MCF 10A (cell line): ENCODE results near the gene PPP2R2B. TPM values are rescaled to one million over a fixed set of nuclear protein-coding genes. Genes with fewer than 3 reads are reported as not detected.

Source experiments
- BruUV-seq: library from RNA; stranded (reverse); fragments of 400-500 nt; replicated peaks from 2 replicates; lab custom pipeline; 2021; lab: Mats Ljungman, UMichigan
- CTCF ChIA-PET: fragments of 300-600 bp; sonication (Branson Sonifier 250); formaldehyde crosslinking; extraction: SDS; loops from one replicate; lab custom pipeline; 2021; ENCODE audit warnings: antibody characterized with exemption, inconsistent platforms; lab: Yijun Ruan, JAX
- POLR2A ChIA-PET: fragments of 300-600, 350-650 bp; sonication (Branson Sonifier 250); formaldehyde crosslinking; extraction: SDS; loops from one replicate; lab custom pipeline; 2020; ENCODE audit warnings: antibody characterized with exemption, inconsistent platforms; lab: Yijun Ruan, JAX
- DNase-seq: peaks from one replicate; pipeline ENCODE4 v3.0.0-alpha.2; 2018; ENCODE audit not compliant: unreplicated experiment
- H3K27ac Mint-ChIP-seq: one replicate; pipeline ENCODE4 v1.8.0; 2022; ENCODE audit warnings: mild to moderate bottlenecking, low read depth, mixed read lengths; ENCODE audit not compliant: unreplicated experiment
- H3K27me3 Mint-ChIP-seq: one replicate; pipeline ENCODE4 v1.8.0; 2022; ENCODE audit warnings: mixed read lengths; ENCODE audit not compliant: insufficient read depth, unreplicated experiment
- H3K36me3 Mint-ChIP-seq: one replicate; pipeline ENCODE4 v1.8.0; 2022; ENCODE audit warnings: mild to moderate bottlenecking, moderate library complexity, mixed read lengths; ENCODE audit not compliant: insufficient read depth, unreplicated experiment
- H3K4me1 Mint-ChIP-seq: one replicate; pipeline ENCODE4 v1.8.0; 2022; ENCODE audit warnings: mixed read lengths; ENCODE audit not compliant: insufficient read depth, unreplicated experiment
- H3K4me3 Mint-ChIP-seq: one replicate; pipeline ENCODE4 v1.8.0; 2022; ENCODE audit warnings: mild to moderate bottlenecking, moderate library complexity, mixed read lengths; ENCODE audit not compliant: unreplicated experiment
- H3K9me3 Mint-ChIP-seq: one replicate; pipeline ENCODE4 v1.8.0; 2022; ENCODE audit warnings: mixed read lengths; ENCODE audit not compliant: unreplicated experiment
- intact Hi-C: fragments of 100-400 bp; cut with micrococcal nuclease; formaldehyde crosslinking; loops from 2 replicates; pipeline ENCODE4 v1.14.1; 2022
- total RNA-seq: library from RNA; stranded (reverse); gene quantifications from 2 replicates; pipeline ENCODE4 v1.2.3, GENCODE V29; 2022
- TF ChIP-seq, protein P1 (sequence below): fragments of 200-600 bp; IDR thresholded peaks from one replicate; pipeline ENCODE4 v1.8.0; 2022; ENCODE audit warnings: antibody characterized with exemption, mild to moderate bottlenecking; ENCODE audit not compliant: unreplicated experiment

PPP2R2B gene
- total RNA-seq, 1 experiment from 2014 or later: 0.54 TPM

DNA sequence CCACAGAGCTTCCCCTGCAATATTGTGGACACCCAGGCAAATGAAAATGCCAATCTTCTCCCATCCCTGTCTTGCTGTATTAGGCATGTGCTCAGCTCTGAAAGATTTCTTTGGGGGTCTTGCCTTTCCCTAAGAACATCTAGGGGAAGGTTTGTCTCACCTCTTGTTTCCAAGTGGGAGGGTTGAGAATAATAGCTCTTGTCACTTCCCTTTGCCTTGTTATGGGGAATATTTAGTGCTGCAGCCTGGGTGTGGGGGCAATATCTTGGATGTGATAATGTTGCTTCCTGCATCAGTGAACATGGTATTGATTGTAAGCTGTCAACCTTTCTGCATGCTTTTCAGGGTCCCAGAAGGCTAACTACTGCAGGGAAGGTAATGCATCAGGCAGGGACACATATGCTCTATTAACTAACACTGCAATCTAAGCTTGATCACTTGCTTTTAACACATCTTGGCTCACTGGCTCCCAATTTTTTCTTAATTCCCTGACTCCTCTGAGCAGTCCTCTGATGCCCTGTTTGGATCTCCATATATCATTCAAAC, 296.4 kb downstream of the PPP2R2B start:
- CTCF ChIA-PET: interaction anchor here (0.9 to 1.9 kb wide), 3 partner anchors 11 to 607 kb away, joined by 3 to 8 read pairs (median 4); no protein-coding TSS in a partner anchor
- intact Hi-C loops: no loop called here
- no peak for DNase-seq
- POLR2A ChIA-PET: no interaction called here
- Mint-ChIP-seq H3K4me1 (no peaks in the 10 kb centered on the region), H3K27ac (no peak overlapping the region), H3K9me3 (no peaks in the 10 kb centered on the region), H3K27me3 (peaks cover 44% of the 10 kb centered on the region), H3K4me3 (no peak overlapping the region), H3K36me3 (no peaks in the 10 kb centered on the region)
- TF ChIP-seq, protein P1, sequence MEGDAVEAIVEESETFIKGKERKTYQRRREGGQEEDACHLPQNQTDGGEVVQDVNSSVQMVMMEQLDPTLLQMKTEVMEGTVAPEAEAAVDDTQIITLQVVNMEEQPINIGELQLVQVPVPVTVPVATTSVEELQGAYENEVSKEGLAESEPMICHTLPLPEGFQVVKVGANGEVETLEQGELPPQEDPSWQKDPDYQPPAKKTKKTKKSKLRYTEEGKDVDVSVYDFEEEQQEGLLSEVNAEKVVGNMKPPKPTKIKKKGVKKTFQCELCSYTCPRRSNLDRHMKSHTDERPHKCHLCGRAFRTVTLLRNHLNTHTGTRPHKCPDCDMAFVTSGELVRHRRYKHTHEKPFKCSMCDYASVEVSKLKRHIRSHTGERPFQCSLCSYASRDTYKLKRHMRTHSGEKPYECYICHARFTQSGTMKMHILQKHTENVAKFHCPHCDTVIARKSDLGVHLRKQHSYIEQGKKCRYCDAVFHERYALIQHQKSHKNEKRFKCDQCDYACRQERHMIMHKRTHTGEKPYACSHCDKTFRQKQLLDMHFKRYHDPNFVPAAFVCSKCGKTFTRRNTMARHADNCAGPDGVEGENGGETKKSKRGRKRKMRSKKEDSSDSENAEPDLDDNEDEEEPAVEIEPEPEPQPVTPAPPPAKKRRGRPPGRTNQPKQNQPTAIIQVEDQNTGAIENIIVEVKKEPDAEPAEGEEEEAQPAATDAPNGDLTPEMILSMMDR: no peak
- no TSS peak for BruUV-seq

DNA sequence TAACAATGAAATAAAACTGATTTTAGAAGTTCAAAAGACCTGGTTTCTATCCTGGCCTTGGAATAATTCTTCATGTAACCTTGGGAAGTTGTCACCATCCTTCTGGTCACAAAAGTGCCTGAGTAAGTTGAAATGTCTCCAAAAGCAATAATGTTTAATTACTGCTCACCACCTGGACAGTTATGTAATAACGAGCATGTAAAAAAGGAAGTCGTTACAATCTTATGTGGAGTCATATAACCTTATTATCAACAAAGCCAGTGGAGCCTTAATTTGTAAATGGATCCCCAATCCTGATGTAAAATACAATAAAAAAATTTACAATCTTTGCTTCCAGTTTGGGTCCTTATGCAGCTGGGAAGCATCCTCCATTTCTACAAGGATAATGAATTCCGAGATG, 298.3 kb downstream of the PPP2R2B start:
- no peak overlapping the region for H3K27ac Mint-ChIP-seq
- POLR2A ChIA-PET: interaction anchor here (0.6 kb wide), 1 partner anchor 389 kb away, joined by 3 read pairs; no protein-coding TSS in a partner anchor
- no TSS peak for BruUV-seq
- H3K9me3 Mint-ChIP-seq: no peaks in the 10 kb centered on the region
- DNase-seq: no peak
- no peak overlapping the region for H3K4me3 Mint-ChIP-seq
- no peaks in the 10 kb centered on the region for H3K4me1 Mint-ChIP-seq
- intact Hi-C loops: no loop called here
- CTCF ChIA-PET: no interaction called here
- no peaks in the 10 kb centered on the region for H3K36me3 Mint-ChIP-seq
- TF ChIP-seq, protein P1: no peak
- peaks cover 44% of the 10 kb centered on the region for H3K27me3 Mint-ChIP-seq

DNA sequence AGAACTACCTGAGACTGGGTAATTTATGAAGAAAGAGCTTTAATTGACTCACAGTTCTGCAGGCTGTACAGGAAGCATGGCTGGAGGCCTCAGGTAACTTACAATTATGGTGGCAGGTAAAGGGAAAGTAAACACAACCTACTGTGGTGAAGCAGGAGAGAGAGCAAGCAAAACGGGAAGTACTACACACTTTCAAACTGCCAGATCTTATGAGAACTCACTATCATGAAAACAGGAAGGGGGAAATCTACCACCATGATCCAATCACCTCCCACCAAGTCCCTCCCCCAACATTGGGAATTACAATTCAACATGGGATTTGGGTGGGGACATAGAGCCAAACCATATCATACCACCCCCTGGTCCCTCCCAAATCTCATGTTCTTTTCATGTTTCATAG, 303.8 kb downstream of the PPP2R2B start:
- H3K4me1 Mint-ChIP-seq: no peaks in the 10 kb centered on the region
- no peak overlapping the region for H3K27ac Mint-ChIP-seq
- ChIA-PET CTCF (no interaction called here), POLR2A (no interaction called here)
- intact Hi-C loops: no loop called here
- no peak for DNase-seq
- no peak overlapping the region for H3K4me3 Mint-ChIP-seq
- H3K9me3 Mint-ChIP-seq: no peaks in the 10 kb centered on the region
- H3K36me3 Mint-ChIP-seq: no peaks in the 10 kb centered on the region
- peaks cover 21% of the 10 kb centered on the region for H3K27me3 Mint-ChIP-seq
- no TSS peak for BruUV-seq
- TF ChIP-seq, protein P1: no peak

DNA sequence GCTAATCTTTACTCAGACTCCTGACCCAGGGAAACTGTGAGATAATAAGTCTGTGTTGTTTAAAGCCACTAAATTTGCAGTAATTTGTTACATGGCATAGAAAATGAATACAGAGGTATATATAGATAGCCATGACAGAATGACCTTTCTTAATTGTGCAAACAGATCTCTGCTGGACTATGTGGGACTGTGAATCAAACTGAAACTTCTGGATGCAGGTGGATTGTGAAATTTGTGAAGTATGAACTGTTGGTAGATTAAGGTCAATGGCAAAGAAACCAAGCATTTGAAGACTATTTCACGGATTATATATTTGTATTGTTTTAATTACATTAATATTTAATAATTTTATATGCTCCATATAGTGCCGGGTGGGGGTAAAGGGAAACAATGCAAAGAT, 310.4 kb downstream of the PPP2R2B start:
- TF ChIP-seq, protein P1: no peak
- CTCF ChIA-PET: interaction anchor here (0.6 to 0.8 kb wide), 5 partner anchors 24 to 621 kb away, joined by 3 to 6 read pairs (median 3); no protein-coding TSS in a partner anchor
- Mint-ChIP-seq H3K27me3 (no peaks in the 10 kb centered on the region), H3K4me1 (no peaks in the 10 kb centered on the region), H3K36me3 (no peaks in the 10 kb centered on the region), H3K9me3 (no peaks in the 10 kb centered on the region), H3K4me3 (no peak overlapping the region), H3K27ac (no peak overlapping the region)
- intact Hi-C loops: no loop called here
- DNase-seq: no peak
- BruUV-seq: no TSS peak
- POLR2A ChIA-PET: no interaction called here
